ENCODE data around the gene PRKCA. TPM values are rescaled to one million over a fixed set of nuclear protein-coding genes. Genes with fewer than 3 reads are reported as not detected.
"Not testable (repeated sequence)": the region's sequence is repeated elsewhere in the genome, so short reads cannot be mapped to it uniquely, and the experiment has no call there.

The PRKCA gene
- total RNA-seq, 1 experiment from 2014 or later, result 22.6 TPM

- no peak overlapping the region for H3K4me3 ChIP-seq (ENCODE audit: low read length)
- H3K27ac ChIP-seq (ENCODE audit: low read length), result no peak overlapping the region
- H3K4me1 ChIP-seq (ENCODE audit: insufficient read depth, low read length), result peaks cover 20% of the 10 kb centered on the region
- no peaks in the 10 kb centered on the region for H4K20me1 ChIP-seq (ENCODE audit: low read length)
- DNase-seq (no peak), ATAC-seq (no peak)
- no peaks in the 10 kb centered on the region for H3K27me3 ChIP-seq (ENCODE audit: low read length)
- no peaks in the 10 kb centered on the region for H3K9me3 ChIP-seq (ENCODE audit: low read length)
- intact Hi-C loops (cut with micrococcal nuclease), result no loop called here
- no peak overlapping the region for H3K9ac ChIP-seq (ENCODE audit: low read length)
- H3K4me2 ChIP-seq (ENCODE audit: low read length), result no peak overlapping the region
- H2AFZ ChIP-seq (ENCODE audit: low read length), result no peak overlapping the region
- H3K36me3 ChIP-seq (ENCODE audit: low read depth, low read length), result no peaks in the 10 kb centered on the region
- POLR2A ChIA-PET (ENCODE audit: unreplicated experiment), result no interaction called here
- TF ChIP-seq CTCF (conservative IDR thresholded peaks at IDR 0.05; ENCODE audit: low read depth, low read length), result no peak
- TF ChIP-seq EZH2 (IDR thresholded peaks at IDR 0.05; ENCODE audit: low read length, unreplicated experiment), result no peak
- no peak for TF ChIP-seq EZH2phosphoT487 (IDR thresholded peaks at IDR 0.05; ENCODE audit: borderline replicate concordance, low read length)
- CTCF ChIA-PET, result no interaction called here
- no peaks in the 10 kb centered on the region for H3F3A ChIP-seq (ENCODE audit: low read length, unreplicated experiment)
- 0 out of 2 replicates have a peak, but pooled peaks cover 4% of the 10 kb centered on the region for H3K79me2 ChIP-seq (ENCODE audit: low read length)
- BruUV-seq (replicated peaks), result no TSS peak
- no peaks in the 10 kb centered on the region for H3K9me2 ChIP-seq (replicated peaks; ENCODE audit: low read length)
Observed at GRCh38 chr17:66477615-66478283, 175.3 kb downstream of the PRKCA start.

GRCh38 chr17:66479230-66479889 is 176.9 kb downstream of the PRKCA start:
- H3K9me3 ChIP-seq (ENCODE audit: low read length); ATAC-seq; H3F3A ChIP-seq (ENCODE audit: low read length, unreplicated experiment); H3K4me2 ChIP-seq (ENCODE audit: low read length); H3K27me3 ChIP-seq (ENCODE audit: low read length); H4K20me1 ChIP-seq (ENCODE audit: low read length); H3K4me3 ChIP-seq (ENCODE audit: low read length); H2AFZ ChIP-seq (ENCODE audit: low read length); POLR2A ChIA-PET (ENCODE audit: unreplicated experiment); H3K27ac ChIP-seq (ENCODE audit: low read length); H3K79me2 ChIP-seq (ENCODE audit: low read length); CTCF ChIA-PET; BruUV-seq (replicated peaks); H3K9ac ChIP-seq (ENCODE audit: low read length); DNase-seq; H3K9me2 ChIP-seq (replicated peaks; ENCODE audit: low read length); intact Hi-C loops (cut with micrococcal nuclease); H3K36me3 ChIP-seq (ENCODE audit: low read depth, low read length): not testable (repeated sequence)
- H3K4me1 ChIP-seq (ENCODE audit: insufficient read depth, low read length), result peaks cover 19% of the 10 kb centered on the region

- CTCF ChIA-PET, result no interaction called here
- intact Hi-C loops (cut with micrococcal nuclease), result no loop called here
- no peak for ATAC-seq
Observed at GRCh38 chr17:66480243-66480642, 177.8 kb downstream of the PRKCA start.

More at GRCh38 chr17:66480243-66480642, 177.8 kb downstream of the PRKCA start:
- no peaks in the 10 kb centered on the region for H3K9me3 ChIP-seq (ENCODE audit: low read length)
- no peak overlapping the region for H3K4me3 ChIP-seq (ENCODE audit: low read length)
- DNase-seq, result no peak
- H3F3A ChIP-seq (ENCODE audit: low read length, unreplicated experiment), result no peaks in the 10 kb centered on the region
- no TSS peak for BruUV-seq (replicated peaks)
- POLR2A ChIA-PET (ENCODE audit: unreplicated experiment), result interaction anchor here (0.6 kb wide), 1 partner anchor 27 kb away, joined by 4 read pairs; no protein-coding TSS in a partner anchor
- H3K4me2 ChIP-seq (ENCODE audit: low read length), result no peak overlapping the region
- no peaks in the 10 kb centered on the region for H3K9me2 ChIP-seq (replicated peaks; ENCODE audit: low read length)
- TF ChIP-seq CTCF (conservative IDR thresholded peaks at IDR 0.05; ENCODE audit: low read depth, low read length), result no peak
- no peak for TF ChIP-seq EZH2phosphoT487 (IDR thresholded peaks at IDR 0.05; ENCODE audit: borderline replicate concordance, low read length)
- TF ChIP-seq EZH2 (IDR thresholded peaks at IDR 0.05; ENCODE audit: low read length, unreplicated experiment), result no peak
- H3K4me1 ChIP-seq (ENCODE audit: insufficient read depth, low read length), result peaks cover 10% of the 10 kb centered on the region
- no peak overlapping the region for H3K9ac ChIP-seq (ENCODE audit: low read length)
- H2AFZ ChIP-seq (ENCODE audit: low read length), result no peak overlapping the region
- H4K20me1 ChIP-seq (ENCODE audit: low read length), result no peaks in the 10 kb centered on the region
- H3K79me2 ChIP-seq (ENCODE audit: low read length), result 0 out of 2 replicates have a peak, but pooled peaks cover 4% of the 10 kb centered on the region
- no peaks in the 10 kb centered on the region for H3K36me3 ChIP-seq (ENCODE audit: low read depth, low read length)
- no peak overlapping the region for H3K27ac ChIP-seq (ENCODE audit: low read length)
- H3K27me3 ChIP-seq (ENCODE audit: low read length), result no peaks in the 10 kb centered on the region
